OCI-LY1 (cell line): ENCODE data around the gene HACE1.

Source experiments
- H2AFZ ChIP-seq: fragments of 200-600 bp; sonication (generic), shearing (Covaris generic); 2 replicates; pipeline ENCODE4 v1.6.0; 2014; ENCODE audit warnings: antibody characterized with exemption, mild to moderate bottlenecking, low read length
- H3F3A ChIP-seq: fragments of 200-600 bp; sonication (generic), shearing (Covaris generic); 2 replicates; pipeline ENCODE4 v1.6.0; 2014; ENCODE audit warnings: mild to moderate bottlenecking, antibody characterized with exemption, low read length, moderate library complexity; ENCODE audit not compliant: insufficient read depth
- H3K27ac ChIP-seq: fragments of 200-600 bp; sonication (generic); 2 replicates; pipeline ENCODE4 v1.5.1; 2014; ENCODE audit warnings: low read length, mixed run types, mild to moderate bottlenecking, low read depth; ENCODE audit not compliant: poor library complexity, severe bottlenecking
- H3K27me3 ChIP-seq: fragments of 200-600 bp; sonication (generic); 2 replicates; pipeline ENCODE4 v1.6.0; 2014; ENCODE audit warnings: antibody characterized with exemption, mild to moderate bottlenecking, low read length, moderate library complexity; ENCODE audit not compliant: insufficient read depth
- H3K36me3 ChIP-seq: fragments of 200-600 bp; sonication (generic); 2 replicates; pipeline ENCODE4 v1.6.1; 2014; ENCODE audit warnings: mild to moderate bottlenecking, antibody characterized with exemption, low read length, moderate library complexity, mixed read lengths; ENCODE audit not compliant: insufficient read depth
- H3K4me1 ChIP-seq: fragments of 200-600 bp; sonication (generic); 2 replicates; pipeline ENCODE4 v1.5.1; 2014; ENCODE audit warnings: mild to moderate bottlenecking, low read length, moderate library complexity; ENCODE audit not compliant: insufficient read depth, severe bottlenecking
- H3K4me2 ChIP-seq: fragments of 200-600 bp; sonication (generic), shearing (Covaris generic); 2 replicates; pipeline ENCODE4 v1.6.1; 2014; ENCODE audit warnings: low read length
- H3K4me3 ChIP-seq: fragments of 200-600 bp; sonication (generic); 2 replicates; pipeline ENCODE4 v1.5.1; 2014; ENCODE audit warnings: low read length, low read depth, mild to moderate bottlenecking, mixed read lengths; ENCODE audit not compliant: poor library complexity, severe bottlenecking
- H3K79me2 ChIP-seq: fragments of 200-600 bp; shearing (Covaris generic); 2 replicates; pipeline ENCODE4 v1.6.1; 2016; ENCODE audit warnings: mixed run types, low read length, mixed read lengths; ENCODE audit not compliant: insufficient read depth
- H3K9ac ChIP-seq: fragments of 200-600 bp; sonication (generic), shearing (Covaris generic); 2 replicates; pipeline ENCODE4 v1.6.1; 2014; ENCODE audit warnings: mild to moderate bottlenecking, low read length, mixed read lengths
- H3K9me2 ChIP-seq: fragments of 200-600 bp; sonication (generic), shearing (Covaris generic); 2 replicates; pipeline ENCODE4 v1.6.1; 2014; ENCODE audit warnings: low read depth, mild to moderate bottlenecking, low read length, mixed read lengths
- H3K9me3 ChIP-seq: fragments of 200-600 bp; shearing (Covaris generic); 2 replicates; pipeline ENCODE4 v1.6.1; 2014; ENCODE audit warnings: low read length, mixed read lengths
- H4K20me1 ChIP-seq: fragments of 200-600 bp; sonication (generic), shearing (Covaris generic); 2 replicates; pipeline ENCODE4 v1.6.0; 2016; ENCODE audit warnings: mild to moderate bottlenecking, low read length; ENCODE audit not compliant: insufficient read depth
- CTCF ChIP-seq: fragments of 200-600 bp; sonication (generic), shearing (Covaris generic); IDR thresholded peaks from 2 replicates; pipeline ENCODE4 v1.5.1; 2017; ENCODE audit warnings: mild to moderate bottlenecking, antibody characterized with exemption, low read length, moderate library complexity, mixed read lengths
- EZH2 ChIP-seq: fragments of 200-600 bp; sonication (generic), shearing (Covaris generic); IDR thresholded peaks from 2 replicates; pipeline ENCODE4 v1.8.0; 2017; ENCODE audit warnings: borderline replicate concordance, mixed run types, mild to moderate bottlenecking, antibody characterized with exemption, low read length, moderate library complexity, mixed read lengths

Gene HACE1

GRCh38 chr6:104816125-104816524 is 43.6 kb downstream of the HACE1 start:
- no peak for TF ChIP-seq CTCF
- TF ChIP-seq EZH2: no peak
- H3K27ac ChIP-seq: no peak overlapping the region
- no peaks in the 10 kb centered on the region for H3K9me3 ChIP-seq
- no peaks in the 10 kb centered on the region for H3F3A ChIP-seq
- H3K4me3 ChIP-seq: no peak overlapping the region
- no peaks in the 10 kb centered on the region for H3K4me1 ChIP-seq
- no peaks in the 10 kb centered on the region for H4K20me1 ChIP-seq
- H3K9me2 ChIP-seq: no peaks in the 10 kb centered on the region
- H3K27me3 ChIP-seq: no peaks in the 10 kb centered on the region
- no peaks in the 10 kb centered on the region for H3K79me2 ChIP-seq
- no peak overlapping the region for H3K4me2 ChIP-seq
- no peak overlapping the region for H2AFZ ChIP-seq
- no peaks in the 10 kb centered on the region for H3K36me3 ChIP-seq
- H3K9ac ChIP-seq: no peak overlapping the region

GRCh38 chr6:104814743-104815142 is 45.0 kb downstream of the HACE1 start:
- Histone ChIP-seq H2AFZ (no peak overlapping the region), H3K36me3 (no peaks in the 10 kb centered on the region), H3K79me2 (no peaks in the 10 kb centered on the region), H3K9me3 (no peaks in the 10 kb centered on the region), H3F3A (no peaks in the 10 kb centered on the region), H3K9ac (no peak overlapping the region), H4K20me1 (no peaks in the 10 kb centered on the region), H3K4me2 (no peak overlapping the region), H3K27me3 (no peaks in the 10 kb centered on the region), H3K4me3 (no peak overlapping the region), H3K9me2 (no peaks in the 10 kb centered on the region), H3K27ac (no peak overlapping the region), H3K4me1 (no peaks in the 10 kb centered on the region)
- TF ChIP-seq EZH2 (no peak), CTCF (no peak)

GRCh38 chr6:104813552-104813951 is 46.2 kb downstream of the HACE1 start:
- TF ChIP-seq CTCF: no peak
- TF ChIP-seq EZH2: no peak
- H3K4me3 ChIP-seq: no peak overlapping the region
- H3K9me3 ChIP-seq: no peaks in the 10 kb centered on the region
- no peaks in the 10 kb centered on the region for H3F3A ChIP-seq
- no peaks in the 10 kb centered on the region for H3K79me2 ChIP-seq
- H3K9me2 ChIP-seq: no peaks in the 10 kb centered on the region
- H2AFZ ChIP-seq: no peak overlapping the region
- H3K36me3 ChIP-seq: no peaks in the 10 kb centered on the region
- H3K4me2 ChIP-seq: no peak overlapping the region
- H3K27ac ChIP-seq: no peak overlapping the region
- no peaks in the 10 kb centered on the region for H3K27me3 ChIP-seq
- no peaks in the 10 kb centered on the region for H4K20me1 ChIP-seq
- H3K4me1 ChIP-seq: no peaks in the 10 kb centered on the region
- H3K9ac ChIP-seq: no peak overlapping the region
